GM12892 (cell line): Measurements from ENCODE around the gene GATB.
A peak's percentile ranks its signal among the peaks of the same experiment; 100 is the strongest.
"Not testable (repeated sequence)": the region's sequence is repeated elsewhere in the genome, so short reads cannot be mapped to it uniquely, and the experiment has no call there.

ENCODE experiments used
- DNase-seq: peaks from one replicate; pipeline ENCODE4 v3.0.0; 2011; ENCODE audit not compliant: insufficient read length
- FAIRE-seq: peaks from 2 replicates; lab custom pipeline; 2011; peaks lifted over from hg19 to GRCh38; lab: Jason Lieb, UNC
- POLR2A ChIP-seq: IDR thresholded peaks from 2 replicates; pipeline ENCODE4 v1.6.1; 2011; ENCODE audit warnings: low read depth, low read length, control low read depth
- POLR2AphosphoS5 ChIP-seq: IDR thresholded peaks from 2 replicates; pipeline ENCODE4 v1.6.1; 2011; ENCODE audit warnings: low read depth, low read length, control low read depth
- TAF1 ChIP-seq: IDR thresholded peaks from 2 replicates; pipeline ENCODE4 v1.6.1; 2011; ENCODE audit warnings: low read depth, mild to moderate bottlenecking, control low read depth, low read length, borderline replicate concordance

GATB gene

GRCh38 chr4:151743894-151744293 lies 16.9 kb downstream of the GATB start:
- TF ChIP-seq TAF1: no peak
- no peak for TF ChIP-seq POLR2A
- no peak for TF ChIP-seq POLR2AphosphoS5
- FAIRE-seq (peak; percentile 9), DNase-seq (no peak)

GRCh38 chr4:151743128-151743854 lies 17.5 kb downstream of the GATB start:
- DNase-seq (no peak), FAIRE-seq (no peak)
- TF ChIP-seq TAF1 (no peak), POLR2A (no peak), POLR2AphosphoS5 (no peak)

- no peak for DNase-seq
- no peak for FAIRE-seq
- no peak for TF ChIP-seq TAF1
- no peak for TF ChIP-seq POLR2AphosphoS5
- no peak for TF ChIP-seq POLR2A
Measured at GRCh38 chr4:151738720-151739517, 21.9 kb downstream of the GATB start.

- not testable (repeated sequence) for DNase-seq, FAIRE-seq
Measured at GRCh38 chr4:151736852-151737251, 24.0 kb downstream of the GATB start.

GRCh38 chr4:151736361-151736760 lies 24.4 kb downstream of the GATB start:
- TF ChIP-seq POLR2AphosphoS5 (no peak), POLR2A (no peak), TAF1 (no peak)
- DNase-seq (no peak), FAIRE-seq (no peak)

GRCh38 chr4:151731670-151732069 lies 29.1 kb downstream of the GATB start:
- not testable (repeated sequence) for FAIRE-seq, DNase-seq

GRCh38 chr4:151729731-151730559 lies 30.9 kb downstream of the GATB start:
- FAIRE-seq: no peak
- no peak for TF ChIP-seq POLR2A
- DNase-seq: no peak

GRCh38 chr4:151728679-151729078 lies 32.1 kb downstream of the GATB start:
- FAIRE-seq (no peak), DNase-seq (no peak)
- TF ChIP-seq TAF1: no peak
- TF ChIP-seq POLR2AphosphoS5: no peak
- TF ChIP-seq POLR2A: no peak

- FAIRE-seq (no peak), DNase-seq (no peak)
- no peak for TF ChIP-seq POLR2AphosphoS5
- TF ChIP-seq POLR2A: no peak
- TF ChIP-seq TAF1: no peak
Measured at GRCh38 chr4:151728006-151728405, 32.8 kb downstream of the GATB start.

GRCh38 chr4:151727365-151727764 lies 33.4 kb downstream of the GATB start:
- DNase-seq (no peak), FAIRE-seq (no peak)
- TF ChIP-seq POLR2AphosphoS5 (no peak), TAF1 (no peak), POLR2A (no peak)

GRCh38 chr4:151725087-151725486 lies 35.7 kb downstream of the GATB start:
- DNase-seq (no peak), FAIRE-seq (no peak)
- TF ChIP-seq TAF1 (no peak), POLR2A (no peak), POLR2AphosphoS5 (no peak)
